HG02852 (cell line): ENCODE results near the gene SPINT2.
"Not testable (repeated sequence)": the region's sequence is repeated elsewhere in the genome, so short reads cannot be mapped to it uniquely, and the experiment has no call there.

ENCODE experiments used
- ATAC-seq: cut with Tn5 transposase; IDR thresholded peaks from one replicate; pipeline ENCODE4 v1.9.1; 2021; ENCODE audit warnings: mild to moderate bottlenecking, moderate library complexity; ENCODE audit not compliant: unreplicated experiment

Gene SPINT2

DNA sequence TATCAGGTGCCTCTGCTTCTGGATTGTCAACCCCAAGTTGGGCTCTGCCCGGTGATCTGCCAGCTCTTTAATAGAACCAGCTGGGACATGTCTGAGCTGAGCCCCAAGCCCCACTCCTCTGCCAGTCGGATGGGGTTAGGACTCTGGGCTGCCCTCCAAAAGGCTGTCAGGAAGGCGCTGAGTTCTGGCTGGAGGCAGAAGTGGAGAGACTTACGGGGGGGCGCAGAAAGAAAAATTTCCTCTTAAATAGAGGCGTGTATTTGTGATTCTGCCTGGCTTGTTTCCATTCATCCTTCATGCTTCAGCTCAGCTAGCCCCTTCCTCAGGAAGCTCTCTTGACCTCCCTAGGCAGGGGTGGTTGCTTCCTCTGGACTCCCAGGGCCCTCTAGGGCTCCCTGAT lies 54.3 kb downstream of the SPINT2 start:
- no peak for ATAC-seq

DNA sequence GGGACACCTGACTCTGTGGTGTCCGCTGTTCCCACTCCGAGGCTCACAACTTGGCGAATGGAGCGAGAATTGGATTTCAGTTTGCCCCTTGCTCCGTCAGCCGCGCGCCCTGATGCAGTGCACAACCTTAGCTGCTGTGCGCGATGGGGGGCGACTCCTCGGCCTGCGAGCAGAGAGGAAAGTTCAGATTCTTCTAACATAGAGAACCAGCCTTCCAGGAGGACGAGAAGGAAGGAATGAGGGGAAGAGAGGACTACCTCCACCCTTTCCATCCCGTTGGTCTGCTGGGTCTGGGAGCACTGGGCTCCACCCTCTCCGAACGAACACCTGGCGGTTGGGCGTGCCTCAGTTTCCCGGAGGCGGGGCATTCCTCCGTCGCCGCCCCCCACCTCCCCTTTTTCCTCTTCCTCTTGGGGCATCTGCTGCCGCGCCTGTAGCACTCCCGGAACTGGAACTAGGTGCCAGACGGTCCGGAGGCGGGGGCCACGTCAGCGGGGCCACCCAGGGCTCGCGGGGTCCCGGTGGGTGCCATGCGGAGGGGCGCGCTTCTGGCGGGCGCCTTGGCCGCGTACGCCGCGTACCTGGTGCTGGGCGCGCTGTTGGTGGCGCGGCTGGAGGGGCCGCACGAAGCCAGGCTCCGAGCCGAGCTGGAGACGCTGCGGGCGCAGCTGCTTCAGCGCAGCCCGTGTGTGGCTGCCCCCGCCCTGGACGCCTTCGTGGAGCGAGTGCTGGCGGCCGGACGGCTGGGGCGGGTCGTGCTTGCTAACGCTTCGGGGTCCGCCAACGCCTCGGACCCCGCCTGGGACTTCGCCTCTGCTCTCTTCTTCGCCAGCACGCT lies 55.3 kb downstream of the SPINT2 start, which contains the start of gene KCNK6:
TSS of gene KCNK6 (plus strand) at position 425 of the 838 bp plus-strand sequence. CDS start at position 531, 106 bp downstream.
- no peak for ATAC-seq

DNA sequence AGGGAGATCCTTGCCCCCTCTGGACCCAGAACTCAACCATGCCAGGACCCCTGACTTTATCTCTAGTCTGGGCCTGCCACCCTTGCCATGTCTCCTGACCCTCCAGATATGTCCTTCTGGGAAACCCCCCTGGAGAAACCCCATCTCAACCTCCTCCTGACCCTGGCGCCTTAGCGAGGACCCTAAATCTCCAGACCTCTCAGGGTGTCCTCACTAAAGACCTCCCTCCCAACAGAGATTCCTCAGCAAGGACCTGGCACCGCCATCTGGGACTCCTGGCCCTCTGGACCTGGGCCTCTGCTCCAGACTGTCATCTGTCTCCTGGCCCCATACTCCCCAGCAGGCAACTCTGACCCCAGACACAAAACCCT lies 56.6 kb downstream of the SPINT2 start:
- ATAC-seq = no peak

DNA sequence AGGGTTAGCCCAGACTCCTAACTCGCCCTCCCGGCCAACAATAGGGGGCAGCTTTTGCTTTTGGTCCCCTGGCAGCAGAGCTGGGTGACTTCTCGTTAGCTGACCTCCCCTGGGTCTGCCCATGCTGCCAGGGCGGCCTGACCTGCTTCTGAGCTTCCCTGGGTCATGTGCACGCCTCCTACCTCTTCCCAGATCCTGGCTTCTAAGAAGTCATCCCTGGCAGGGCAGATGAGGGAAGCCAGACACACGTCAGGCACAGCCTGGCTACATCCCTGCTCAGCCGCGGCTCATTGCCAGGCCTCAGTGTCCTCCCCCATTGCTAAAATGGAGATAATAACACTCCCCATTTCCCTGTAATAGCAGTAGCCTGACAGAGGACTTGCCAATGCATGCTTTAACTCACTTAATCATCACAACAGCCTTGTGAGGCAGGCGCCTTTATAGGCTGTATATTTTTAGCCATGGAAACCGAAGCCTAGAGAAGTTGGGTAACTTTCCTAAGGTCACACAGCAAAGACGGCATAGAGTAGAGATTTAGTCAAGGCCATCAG lies 57.3 kb downstream of the SPINT2 start:
- ATAC-seq = no peak

DNA sequence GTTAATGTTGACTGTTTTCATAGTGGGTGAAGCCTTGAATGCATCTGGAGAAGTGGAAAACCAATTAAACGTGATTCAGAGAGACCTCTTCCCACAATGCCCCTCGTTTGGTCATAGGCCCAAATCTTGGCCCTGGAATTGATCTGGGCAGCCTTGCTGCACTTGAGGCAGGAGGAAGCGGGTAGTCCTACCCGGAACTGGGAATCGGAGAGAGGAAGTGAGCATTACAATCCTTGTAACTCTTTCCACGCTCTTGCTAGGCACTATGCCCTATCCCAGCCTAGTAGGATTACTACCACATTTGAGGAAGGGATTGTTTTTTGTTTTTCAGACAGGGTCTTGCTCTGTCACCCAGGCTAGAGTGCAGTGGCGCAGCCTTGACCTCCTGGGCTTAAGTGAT lies 58.9 kb downstream of the SPINT2 start:
- no peak for ATAC-seq

DNA sequence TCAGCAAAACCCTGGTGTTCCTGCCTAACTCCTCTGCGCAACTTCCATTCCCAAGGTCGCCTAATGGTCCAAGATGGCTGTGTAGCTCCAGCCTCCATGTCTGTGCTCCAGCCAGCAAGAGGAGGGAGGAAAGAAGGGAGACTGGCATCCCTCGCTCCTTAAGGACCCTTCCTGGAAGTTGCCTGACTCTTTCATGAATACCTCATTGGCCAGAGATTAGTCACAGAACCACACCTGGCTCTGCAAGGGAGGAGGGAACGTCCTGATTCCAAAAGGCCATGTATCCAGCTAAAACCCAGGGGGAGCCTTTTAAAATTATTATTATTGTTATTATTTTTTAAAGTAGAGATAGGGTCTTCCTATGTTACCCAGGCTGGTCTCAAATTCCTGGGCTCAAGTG lies 60.1 kb downstream of the SPINT2 start:
- ATAC-seq = no peak

DNA sequence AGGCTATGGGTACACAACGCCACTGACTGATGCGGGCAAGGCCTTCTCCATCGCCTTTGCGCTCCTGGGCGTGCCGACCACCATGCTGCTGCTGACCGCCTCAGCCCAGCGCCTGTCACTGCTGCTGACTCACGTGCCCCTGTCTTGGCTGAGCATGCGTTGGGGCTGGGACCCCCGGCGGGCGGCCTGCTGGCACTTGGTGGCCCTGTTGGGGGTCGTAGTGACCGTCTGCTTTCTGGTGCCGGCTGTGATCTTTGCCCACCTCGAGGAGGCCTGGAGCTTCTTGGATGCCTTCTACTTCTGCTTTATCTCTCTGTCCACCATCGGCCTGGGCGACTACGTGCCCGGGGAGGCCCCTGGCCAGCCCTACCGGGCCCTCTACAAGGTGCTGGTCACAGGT lies 62.2 kb downstream of the SPINT2 start:
- no peak for ATAC-seq

DNA sequence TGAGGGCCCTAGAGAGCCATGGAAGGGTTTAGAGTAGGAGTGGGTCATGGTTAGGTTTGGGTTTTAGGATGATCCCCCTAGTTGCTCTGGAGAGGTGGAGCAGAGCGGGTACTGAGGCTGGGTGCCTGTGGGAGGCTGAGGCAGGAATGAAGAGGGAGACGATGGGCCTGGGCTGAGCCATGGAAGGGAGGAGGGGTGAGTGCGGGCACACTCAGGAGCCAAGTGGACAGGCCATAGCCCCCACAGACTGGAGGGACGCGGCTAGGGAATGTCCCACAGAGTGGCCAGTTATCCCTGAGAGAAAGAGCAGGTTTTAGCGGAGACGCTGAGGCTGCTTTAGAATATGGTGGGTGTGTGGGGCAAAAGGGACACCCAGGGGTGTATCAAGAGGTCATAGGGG lies 65.3 kb downstream of the SPINT2 start:
- ATAC-seq = no peak

DNA sequence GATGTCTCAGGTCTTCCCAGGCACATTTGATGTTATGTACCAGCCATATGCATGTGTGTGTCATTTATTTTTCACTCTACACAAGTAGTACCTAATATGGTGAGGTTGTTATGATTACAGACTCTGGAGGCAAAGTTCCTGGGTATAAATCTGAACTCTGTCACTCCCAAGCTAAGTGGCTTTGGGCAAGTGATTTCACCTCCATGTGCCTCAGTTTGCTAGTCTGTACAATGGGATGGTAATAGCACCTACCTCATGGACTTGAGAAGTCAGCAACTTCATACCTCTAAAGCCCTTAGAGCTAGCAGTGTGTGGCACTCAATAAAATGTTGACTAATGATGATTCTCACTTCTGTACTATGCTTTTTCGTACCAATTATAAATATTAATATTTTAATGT lies 67.4 kb downstream of the SPINT2 start:
- no peak for ATAC-seq

DNA sequence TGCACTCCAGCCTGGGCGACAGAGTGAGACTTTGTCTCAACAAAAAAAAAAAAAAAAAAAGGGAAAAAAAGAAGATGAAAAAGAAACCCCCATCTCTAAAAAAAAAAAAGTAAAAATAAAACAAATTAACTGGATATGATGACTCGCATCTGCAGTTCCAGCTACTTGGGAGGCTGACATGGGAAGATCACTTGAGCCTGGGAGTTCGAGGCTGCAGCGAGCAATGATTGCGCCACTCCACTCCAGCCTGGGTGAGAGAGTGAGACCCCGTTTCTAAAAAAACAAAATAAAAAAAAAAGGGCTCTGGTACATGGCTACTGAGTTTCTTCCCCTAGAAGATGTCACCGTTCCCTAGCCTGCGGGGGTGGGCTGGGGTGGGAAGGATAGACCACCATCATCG lies 68.9 kb downstream of the SPINT2 start:
- no peak for ATAC-seq

DNA sequence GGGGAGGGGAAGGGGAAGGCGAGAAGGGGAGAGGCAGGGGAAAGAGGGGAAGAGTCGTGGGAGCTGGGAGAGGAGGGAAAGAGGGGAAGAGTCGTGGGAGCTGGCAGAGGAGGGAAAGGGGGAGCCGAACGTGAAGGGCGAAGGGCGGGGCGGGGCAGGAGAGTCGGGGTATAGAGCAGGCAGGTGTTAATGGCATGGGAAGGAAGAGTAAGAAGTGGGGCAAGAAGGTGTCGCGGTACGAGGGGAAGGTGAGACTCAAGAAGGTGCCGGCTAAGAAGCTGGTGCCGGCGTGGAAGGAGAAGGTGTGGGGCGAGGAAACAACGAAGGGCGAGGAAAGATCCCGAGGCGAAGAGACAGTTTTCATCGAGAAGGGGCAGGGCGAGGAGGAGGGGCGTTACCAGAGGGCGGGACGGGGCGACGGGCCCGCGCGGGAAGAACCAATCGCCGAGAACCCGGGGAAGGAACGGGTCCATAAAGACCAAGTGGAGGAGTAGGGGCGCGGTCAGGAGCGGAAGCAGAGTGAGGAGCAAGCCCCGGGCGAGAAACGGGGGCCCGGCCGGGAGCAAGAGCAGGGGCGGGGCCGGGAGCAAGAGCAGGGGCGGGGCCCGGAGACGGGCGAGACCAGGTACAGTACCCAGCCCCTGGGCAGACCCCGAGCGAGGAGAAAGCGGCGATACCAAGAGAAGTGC lies 71.7 kb downstream of the SPINT2 start:
- ATAC-seq = peak; percentile 71

DNA sequence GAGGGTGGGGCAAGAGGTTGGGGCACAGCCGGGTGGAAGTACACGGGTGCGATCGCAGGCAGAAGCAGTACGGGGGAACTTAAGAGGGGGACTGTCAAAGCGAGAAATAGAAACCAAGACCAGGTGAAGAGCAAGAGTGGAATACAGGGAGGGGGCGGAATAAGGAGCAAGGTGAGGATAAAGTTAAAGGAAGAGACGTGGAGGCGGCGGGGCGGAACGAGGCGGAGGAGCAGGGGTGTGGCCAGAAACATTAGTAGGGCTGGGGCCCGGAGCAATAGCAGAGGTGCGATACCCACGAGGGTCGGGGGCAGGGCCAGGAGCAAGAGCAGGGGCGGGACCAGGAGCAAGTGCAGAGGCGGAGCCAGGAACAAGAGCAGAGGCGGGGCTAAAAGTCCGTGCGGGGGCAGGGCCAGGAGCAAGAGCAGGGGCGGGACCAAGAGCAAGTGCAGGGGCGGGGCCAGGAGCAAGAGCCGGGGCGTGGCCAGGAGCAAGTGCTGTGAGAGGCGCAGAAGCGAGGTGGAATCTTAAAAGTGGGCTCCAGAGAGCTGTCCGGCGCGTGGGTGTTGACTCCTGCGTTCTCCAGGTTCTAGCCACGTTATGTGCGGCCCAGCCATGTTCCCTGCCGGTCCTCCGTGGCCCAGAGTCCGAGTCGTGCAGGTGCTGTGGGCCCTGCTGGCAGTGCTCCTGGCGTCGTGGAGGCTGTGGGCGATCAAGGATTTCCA lies 72.4 kb downstream of the SPINT2 start:
- peak; percentile 42 for ATAC-seq

DNA sequence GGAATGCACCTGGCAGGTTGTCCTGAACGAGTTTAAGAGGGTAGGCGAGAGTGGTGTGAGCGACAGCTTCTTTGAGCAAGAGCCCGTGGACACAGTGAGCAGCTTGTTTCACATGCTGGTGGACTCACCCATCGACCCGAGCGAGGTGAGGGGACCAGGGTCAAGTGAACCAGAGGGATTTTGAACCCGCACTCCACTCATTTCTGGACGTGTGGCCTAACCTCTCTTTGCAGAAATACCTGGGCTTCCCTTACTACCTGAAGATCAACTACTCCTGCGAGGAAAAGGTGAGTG lies 72.9 kb downstream of the SPINT2 start:
- ATAC-seq = no peak

DNA sequence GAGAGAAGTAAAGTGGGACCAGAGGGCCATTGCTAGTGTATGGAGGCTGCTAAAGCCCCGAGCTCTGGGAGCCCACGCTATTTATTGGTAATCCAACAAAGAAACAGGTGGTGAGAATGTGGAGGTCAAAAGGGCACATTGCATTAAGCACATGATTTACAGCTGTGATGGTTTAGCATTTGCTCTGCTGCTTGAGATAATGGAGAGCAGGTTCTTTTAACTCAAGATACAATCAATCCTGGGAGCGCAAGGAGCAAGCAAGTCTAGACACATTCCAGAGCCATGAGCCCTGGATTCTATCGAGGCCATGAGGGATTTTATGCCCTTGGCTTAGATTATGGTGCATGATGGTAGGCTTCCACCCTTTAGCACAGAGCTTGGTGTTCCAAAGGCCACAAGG lies 74.6 kb downstream of the SPINT2 start:
- not testable (repeated sequence) for ATAC-seq

DNA sequence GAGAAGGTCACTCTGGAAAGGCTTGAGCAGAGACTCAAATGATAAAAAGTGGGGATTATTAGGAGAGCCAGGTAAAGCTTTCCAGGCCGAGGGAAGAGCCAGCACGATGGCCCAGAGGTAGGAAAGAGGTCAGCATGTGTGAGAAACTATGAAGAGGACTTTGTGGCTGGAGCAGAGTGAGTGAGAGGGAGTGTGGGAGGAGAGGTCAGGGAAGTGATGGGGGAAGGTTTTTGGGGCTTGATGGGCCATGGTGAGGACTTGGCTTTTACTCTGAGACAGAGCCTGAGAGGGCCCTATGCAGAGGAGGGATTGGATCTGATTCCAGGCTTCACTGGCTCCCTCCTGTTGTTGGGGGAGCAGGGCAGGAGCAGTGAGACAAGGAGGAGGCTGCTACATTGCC lies 76.6 kb downstream of the SPINT2 start:
- ATAC-seq = no peak
